HL-60 (cell line): ENCODE results near the gene NPRL2.

Experiments used
- DNase-seq, 2 experiments: peaks; one replicate each; pipeline ENCODE4 v3.0.0-alpha.2; 2010 to 2020; ENCODE audit warnings: low read depth in 1 of 2, low spot score in 1 of 2
- H3K27ac ChIP-seq: fragments of 250-450 bp; sonication (Bioruptor Pico); replicated peaks from 2 replicates; pipeline ENCODE4 v1.5.1; 2020; ENCODE audit warnings: mild to moderate bottlenecking, moderate library complexity
- H3K27me3 ChIP-seq: fragments of 250-450 bp; sonication (Bioruptor Pico); 2 replicates; pipeline ENCODE4 v1.5.1; 2021; ENCODE audit warnings: mild to moderate bottlenecking, moderate library complexity; ENCODE audit not compliant: insufficient read depth, poor library complexity, severe bottlenecking
- H3K4me3 ChIP-seq: replicated peaks from 2 replicates; pipeline ENCODE4 v1.5.1; 2011; ENCODE audit warnings: mild to moderate bottlenecking, control low read depth, low read length; ENCODE audit not compliant: insufficient read depth
- CTCF ChIP-seq: IDR thresholded peaks from one replicate; pipeline ENCODE4 v1.5.1; 2011; ENCODE audit warnings: low read length, control low read depth, inconsistent platforms; ENCODE audit not compliant: insufficient read depth
- GABPA ChIP-seq: IDR thresholded peaks from 2 replicates; pipeline ENCODE4 v1.6.1; 2012; ENCODE audit warnings: low read depth
- POLR2AphosphoS5 ChIP-seq: IDR thresholded peaks from 2 replicates; pipeline ENCODE4 v1.6.1; 2012; ENCODE audit warnings: low read depth
- REST ChIP-seq: IDR thresholded peaks from 2 replicates; pipeline ENCODE4 v1.6.1; 2012; ENCODE audit warnings: low read depth; ENCODE audit not compliant: insufficient replicate concordance
- SPI1 ChIP-seq: IDR thresholded peaks from 2 replicates; pipeline ENCODE4 v1.6.1; 2012; ENCODE audit warnings: low read depth, mild to moderate bottlenecking, borderline replicate concordance

Gene NPRL2

DNA sequence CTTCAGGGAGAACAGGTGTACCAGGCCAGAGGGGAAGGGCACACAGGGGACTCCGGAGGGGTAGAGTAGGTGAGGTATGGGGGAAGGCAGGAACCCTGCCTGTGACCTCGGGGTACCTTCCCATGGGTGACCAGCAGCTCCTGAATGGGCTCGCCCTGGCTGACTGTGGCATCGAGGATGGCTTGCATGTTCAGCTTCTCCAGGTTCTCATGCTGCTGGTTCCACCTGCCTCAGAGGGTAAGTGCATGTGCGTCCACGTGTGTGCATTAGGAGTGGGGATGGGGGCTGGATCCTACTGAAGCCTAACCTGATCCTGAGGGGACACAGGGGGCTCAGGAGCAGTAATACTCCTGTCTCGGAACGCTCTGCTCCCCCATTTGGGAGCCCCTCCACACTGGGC lies 5.6 kb downstream of the NPRL2 start:
- H3K27ac ChIP-seq: no peak overlapping the region
- DNase-seq: no peak
- peak overlapping the region; percentile 39 for H3K4me3 ChIP-seq
- no peak for TF ChIP-seq GABPA
- no peak for TF ChIP-seq CTCF
- no peak for TF ChIP-seq SPI1
- no peaks in the 10 kb centered on the region for H3K27me3 ChIP-seq

- no peak for TF ChIP-seq POLR2AphosphoS5
- no peak for TF ChIP-seq GABPA
- TF ChIP-seq CTCF: no peak
- TF ChIP-seq REST: no peak
- TF ChIP-seq SPI1: no peak
- no peak for DNase-seq
- Histone ChIP-seq H3K4me3 (no peak overlapping the region), H3K27me3 (no peaks in the 10 kb centered on the region), H3K27ac (no peak overlapping the region)
Measured at GRCh38 chr3:50342813-50343633, 7.6 kb downstream of the NPRL2 start.

DNA sequence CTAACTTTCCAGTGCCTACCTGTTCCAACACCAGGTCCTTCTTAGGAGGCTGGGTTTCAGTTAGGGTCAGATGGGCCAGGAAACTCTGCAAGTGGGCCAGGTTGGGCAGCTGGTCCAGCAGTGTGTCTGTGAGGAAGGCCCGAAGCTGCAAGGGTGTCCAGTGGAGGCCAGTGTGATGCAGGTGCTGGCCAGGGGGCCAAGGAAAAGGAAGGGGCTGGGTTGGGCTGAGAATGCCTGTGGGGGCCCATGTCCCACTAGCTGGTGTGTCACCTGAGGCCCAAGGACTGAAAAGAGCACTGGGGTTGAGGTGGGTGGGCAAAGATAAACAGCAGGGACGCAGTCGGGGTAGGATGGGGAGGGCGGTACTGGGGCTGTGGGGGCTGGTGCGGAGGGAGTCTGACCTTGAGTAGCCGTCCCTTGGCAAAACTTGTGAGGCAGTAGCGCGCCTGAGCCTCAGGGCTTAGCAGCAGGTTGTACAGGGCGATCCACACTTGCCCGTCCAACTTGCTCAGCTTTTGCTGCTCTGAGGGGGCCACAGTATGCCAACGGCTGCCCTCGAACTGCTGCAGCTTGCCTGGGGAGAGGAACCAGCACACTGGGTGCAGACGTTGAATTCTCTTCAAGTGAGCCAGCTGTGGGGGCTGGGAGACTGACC lies 8.5 kb downstream of the NPRL2 start:
- Histone ChIP-seq H3K27me3 (no peaks in the 10 kb centered on the region), H3K27ac (peak overlapping the region; percentile 99), H3K4me3 (no peak overlapping the region)
- no peak for TF ChIP-seq SPI1
- TF ChIP-seq REST: no peak
- no peak for TF ChIP-seq CTCF
- no peak for TF ChIP-seq POLR2AphosphoS5
- TF ChIP-seq GABPA: no peak
- DNase-seq: no peak
